ENCODE data around the gene SERPING1. TPM values are rescaled to one million over a fixed set of nuclear protein-coding genes. Genes with fewer than 3 reads are reported as not detected.

Gene SERPING1
- total RNA-seq, 1 experiment from 2014 or later = not detected

- H3K4me3 Mint-ChIP-seq (ENCODE audit: unreplicated experiment) = no peak overlapping the region
- TF ChIP-seq, protein P1, sequence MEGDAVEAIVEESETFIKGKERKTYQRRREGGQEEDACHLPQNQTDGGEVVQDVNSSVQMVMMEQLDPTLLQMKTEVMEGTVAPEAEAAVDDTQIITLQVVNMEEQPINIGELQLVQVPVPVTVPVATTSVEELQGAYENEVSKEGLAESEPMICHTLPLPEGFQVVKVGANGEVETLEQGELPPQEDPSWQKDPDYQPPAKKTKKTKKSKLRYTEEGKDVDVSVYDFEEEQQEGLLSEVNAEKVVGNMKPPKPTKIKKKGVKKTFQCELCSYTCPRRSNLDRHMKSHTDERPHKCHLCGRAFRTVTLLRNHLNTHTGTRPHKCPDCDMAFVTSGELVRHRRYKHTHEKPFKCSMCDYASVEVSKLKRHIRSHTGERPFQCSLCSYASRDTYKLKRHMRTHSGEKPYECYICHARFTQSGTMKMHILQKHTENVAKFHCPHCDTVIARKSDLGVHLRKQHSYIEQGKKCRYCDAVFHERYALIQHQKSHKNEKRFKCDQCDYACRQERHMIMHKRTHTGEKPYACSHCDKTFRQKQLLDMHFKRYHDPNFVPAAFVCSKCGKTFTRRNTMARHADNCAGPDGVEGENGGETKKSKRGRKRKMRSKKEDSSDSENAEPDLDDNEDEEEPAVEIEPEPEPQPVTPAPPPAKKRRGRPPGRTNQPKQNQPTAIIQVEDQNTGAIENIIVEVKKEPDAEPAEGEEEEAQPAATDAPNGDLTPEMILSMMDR (IDR thresholded peaks at IDR 0.05; ENCODE audit: unreplicated experiment) = no peak
- no peak overlapping the region for H3K27ac Mint-ChIP-seq (ENCODE audit: low read depth, unreplicated experiment)
- ChIA-PET CTCF (interaction anchor here (0.9 to 2.0 kb wide), 3 partner anchors 14 to 59 kb away, joined by 3 to 13 read pairs (median 4); partner anchors contain the start of gene UBE2L6), POLR2A (interaction anchor here (0.6 kb wide), 1 partner anchor 9 kb away, joined by 5 read pairs; no protein-coding TSS in a partner anchor)
- H3K27me3 Mint-ChIP-seq (ENCODE audit: insufficient read depth, unreplicated experiment) = peaks cover 16% of the 10 kb centered on the region
- no peaks in the 10 kb centered on the region for H3K4me1 Mint-ChIP-seq (ENCODE audit: insufficient read depth, unreplicated experiment)
- no peaks in the 10 kb centered on the region for H3K36me3 Mint-ChIP-seq (ENCODE audit: insufficient read depth, unreplicated experiment)
- DNase-seq (ENCODE audit: unreplicated experiment) = no peak
- no TSS peak for BruUV-seq (replicated peaks)
- intact Hi-C loops (cut with micrococcal nuclease) = no loop called here
- H3K9me3 Mint-ChIP-seq (ENCODE audit: unreplicated experiment) = no peaks in the 10 kb centered on the region
Observed at GRCh38 chr11:57626895-57627294, 29.4 kb downstream of the SERPING1 start.

- H3K4me1 Mint-ChIP-seq (ENCODE audit: insufficient read depth, unreplicated experiment) = no peaks in the 10 kb centered on the region
- TF ChIP-seq, protein P1 (IDR thresholded peaks at IDR 0.05; ENCODE audit: unreplicated experiment) = no peak
- H3K36me3 Mint-ChIP-seq (ENCODE audit: insufficient read depth, unreplicated experiment) = no peaks in the 10 kb centered on the region
- H3K4me3 Mint-ChIP-seq (ENCODE audit: unreplicated experiment) = no peak overlapping the region
- CTCF ChIA-PET = interaction anchor here (0.6 to 1.5 kb wide), 4 partner anchors 9 to 101 kb away, joined by 3 to 14 read pairs (median 4); no protein-coding TSS in a partner anchor
- DNase-seq (ENCODE audit: unreplicated experiment) = no peak
- no peak overlapping the region for H3K27ac Mint-ChIP-seq (ENCODE audit: low read depth, unreplicated experiment)
- POLR2A ChIA-PET = interaction anchor here (0.7 to 1.4 kb wide), 2 partner anchors 12 to 273 kb away, joined by 3 read pairs; no protein-coding TSS in a partner anchor
- intact Hi-C loops (cut with micrococcal nuclease) = no loop called here
- no peaks in the 10 kb centered on the region for H3K9me3 Mint-ChIP-seq (ENCODE audit: unreplicated experiment)
- H3K27me3 Mint-ChIP-seq (ENCODE audit: insufficient read depth, unreplicated experiment) = peaks cover 20% of the 10 kb centered on the region
- no TSS peak for BruUV-seq (replicated peaks)
Observed at GRCh38 chr11:57630171-57630570, 32.7 kb downstream of the SERPING1 start.

DNA sequence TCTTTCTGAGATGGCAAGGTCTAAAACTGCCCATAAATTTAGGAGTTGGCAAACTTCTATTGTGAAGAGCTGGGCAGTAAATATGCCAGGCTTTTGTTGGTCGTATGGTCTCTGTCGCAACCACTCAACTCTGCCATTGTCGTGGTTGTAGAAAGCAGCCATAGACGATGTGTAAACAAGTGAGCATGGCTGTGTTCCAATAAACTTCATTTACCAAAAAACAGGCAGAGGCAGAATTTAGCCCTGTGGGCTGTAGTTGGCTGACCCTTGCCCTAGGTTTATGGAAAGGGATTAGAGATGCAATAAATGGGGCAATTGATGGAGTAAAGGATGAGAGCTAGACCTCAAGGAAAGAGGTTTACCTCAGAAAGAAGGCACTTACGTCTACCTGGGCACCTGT, 34.6 kb downstream of the SERPING1 start:
- no peaks in the 10 kb centered on the region for H3K9me3 Mint-ChIP-seq (ENCODE audit: unreplicated experiment)
- peaks cover 20% of the 10 kb centered on the region for H3K27me3 Mint-ChIP-seq (ENCODE audit: insufficient read depth, unreplicated experiment)
- TF ChIP-seq, protein P1 (IDR thresholded peaks at IDR 0.05; ENCODE audit: unreplicated experiment) = no peak
- H3K4me1 Mint-ChIP-seq (ENCODE audit: insufficient read depth, unreplicated experiment) = no peaks in the 10 kb centered on the region
- H3K27ac Mint-ChIP-seq (ENCODE audit: low read depth, unreplicated experiment) = no peak overlapping the region
- POLR2A ChIA-PET = no interaction called here
- no peaks in the 10 kb centered on the region for H3K36me3 Mint-ChIP-seq (ENCODE audit: insufficient read depth, unreplicated experiment)
- DNase-seq (ENCODE audit: unreplicated experiment) = no peak
- no TSS peak for BruUV-seq (replicated peaks)
- intact Hi-C loops (cut with micrococcal nuclease) = no loop called here
- H3K4me3 Mint-ChIP-seq (ENCODE audit: unreplicated experiment) = no peak overlapping the region
- CTCF ChIA-PET = interaction anchor here (0.5 to 4.9 kb wide), 7 partner anchors 9 to 297 kb away, joined by 3 to 36 read pairs (median 3); no protein-coding TSS in a partner anchor

- H3K36me3 Mint-ChIP-seq (ENCODE audit: insufficient read depth, unreplicated experiment) = peaks cover 7% of the 10 kb centered on the region
- intact Hi-C loops (cut with micrococcal nuclease) = no loop called here
- H3K4me1 Mint-ChIP-seq (ENCODE audit: insufficient read depth, unreplicated experiment) = no peaks in the 10 kb centered on the region
- POLR2A ChIA-PET = no interaction called here
- DNase-seq (ENCODE audit: unreplicated experiment) = no peak
- no peak overlapping the region for H3K4me3 Mint-ChIP-seq (ENCODE audit: unreplicated experiment)
- no peaks in the 10 kb centered on the region for H3K9me3 Mint-ChIP-seq (ENCODE audit: unreplicated experiment)
- TF ChIP-seq, protein P1 (IDR thresholded peaks at IDR 0.05; ENCODE audit: unreplicated experiment) = no peak
- H3K27me3 Mint-ChIP-seq (ENCODE audit: insufficient read depth, unreplicated experiment) = peaks cover 20% of the 10 kb centered on the region
- H3K27ac Mint-ChIP-seq (ENCODE audit: low read depth, unreplicated experiment) = no peak overlapping the region
- no TSS peak for BruUV-seq (replicated peaks)
- CTCF ChIA-PET = interaction anchor here (0.5 to 4.9 kb wide), 6 partner anchors 11 to 1129 kb away, joined by 3 to 36 read pairs (median 4); no protein-coding TSS in a partner anchor
Observed at GRCh38 chr11:57633394-57634070, 36.0 kb downstream of the SERPING1 start.
